Measurements from ENCODE around the gene IL17C. TPM values are rescaled to one million over a fixed set of nuclear protein-coding genes. Genes with fewer than 3 reads are reported as not detected.

The IL17C gene
- total and polyA plus RNA-seq, 9 of the 15 experiments (the other 6 are each of a cell fraction or from before 2014, with no cell fraction given): not detected

- TF ChIP-seq RNF219 (CRISPR knock-in tag; IDR thresholded peaks at IDR 0.05) (no peak), CC2D1A (IDR thresholded peaks at IDR 0.05) (no peak), ETS2 (tag; IDR thresholded peaks at IDR 0.05; ENCODE audit: borderline replicate concordance, poor library complexity, severe bottlenecking) (no peak), KLF16 (IDR thresholded peaks at IDR 0.05) (no peak), TBP (optimal IDR thresholded peaks at IDR 0.05; ENCODE audit: low read depth, low read length) (peak; percentile 62), CEBPZ (IDR thresholded peaks at IDR 0.05; ENCODE audit: borderline replicate concordance, low read depth, low read length) (no peak), ARHGAP35 (IDR thresholded peaks at IDR 0.05; ENCODE audit: partially characterized antibody) (no peak), ZNF695 (CRISPR knock-in tag; IDR thresholded peaks at IDR 0.05) (no peak), GATAD2B (IDR thresholded peaks at IDR 0.05; ENCODE audit: borderline replicate concordance) (no peak), MXI1 (IDR thresholded peaks at IDR 0.05; ENCODE audit: low read depth, low read length) (peak; percentile 51; the same call in 1 of the 2 replicates), MAFG (tag; conservative IDR thresholded peaks at IDR 0.05) (no peak), ZFP30 (CRISPR knock-in tag; IDR thresholded peaks at IDR 0.05; ENCODE audit: borderline replicate concordance) (no peak), RBBP5 (IDR thresholded peaks at IDR 0.05; ENCODE audit: borderline replicate concordance, insufficient read depth, low read length, poor library complexity, severe bottlenecking) (peak; percentile 35), TFAP4 (CRISPR knock-in tag; IDR thresholded peaks at IDR 0.05; ENCODE audit: borderline replicate concordance) (peak; percentile 70), CEBPB (tag; IDR thresholded peaks at IDR 0.05) (no peak), ZNF174 (CRISPR knock-in tag; IDR thresholded peaks at IDR 0.05) (no peak), ETV1 (tag; conservative IDR thresholded peaks at IDR 0.05; ENCODE audit: low read depth) (no peak), NR1H2 (CRISPR knock-in tag; IDR thresholded peaks at IDR 0.05) (0 out of 2 replicates have a peak, but pooled peaks have one; percentile 34), ZNF212 (CRISPR knock-in tag; IDR thresholded peaks at IDR 0.05) (no peak), NR3C1 (CRISPR knock-in tag; IDR thresholded peaks at IDR 0.05) (peak; percentile 63; the same call in 1 of the 2 replicates), SMAD1 (IDR thresholded peaks at IDR 0.05; ENCODE audit: low read depth, low read length, partially characterized antibody) (no peak), ELF1 (tag; IDR thresholded peaks at IDR 0.05) (0 out of 2 replicates have a peak, but pooled peaks have one; percentile 1), DIDO1 (tag; IDR thresholded peaks at IDR 0.05; ENCODE audit: low read depth) (no peak), SOX6 (IDR thresholded peaks at IDR 0.05) (no peak)
Measured at GRCh38 chr16:88650749-88651275, 12.4 kb downstream of the IL17C start, which contains the start of gene CYBA (continued).

Data from K562 (cell line).